PC-9 (cell line): ENCODE results near the gene SPATS1.

Source experiments
- CTCF ChIP-seq: fragments of 200-600 bp; sonication (generic); conservative IDR thresholded peaks from 2 replicates; pipeline ENCODE4 v1.6.1; 2017; ENCODE audit warnings: mixed run types, antibody characterized with exemption, mild to moderate bottlenecking, moderate library complexity
- EZH2 ChIP-seq: fragments of 200-600 bp; sonication (generic); IDR thresholded peaks from 2 replicates; pipeline ENCODE4 v1.8.0; 2017; ENCODE audit warnings: antibody characterized with exemption, low read depth

- TF ChIP-seq EZH2 (no peak), CTCF (no peak)
Observed at GRCh38 chr6:44342489-44342888, at the start of gene SPATS1.
